ENCODE measurements around the gene FOXK2. TPM values are rescaled to one million over a fixed set of nuclear protein-coding genes. Genes with fewer than 3 reads are reported as not detected.

Gene FOXK2
- polyA plus RNA-seq, 4 donors: 11.6 to 25.9 (median 18.0) TPM

GRCh38 chr17:82601447-82602000, 82.0 kb downstream of the FOXK2 start:
- no peak for FAIRE-seq

GRCh38 chr17:82602487-82602886, 83.0 kb downstream of the FOXK2 start:
- no peaks in the 10 kb centered on the region for H3K4me1 ChIP-seq (ENCODE audit: control insufficient read depth in 3 of 3, insufficient read depth in 2 of 3, low read depth in 1 of 3, low read length in 2 of 3)
- no peak overlapping the region for H3K4me3 ChIP-seq (ENCODE audit: low read depth in 1 of 3, low read length in 3 of 3)
- H3K27ac ChIP-seq (ENCODE audit: low read depth in 1 of 3, low read length in 2 of 3): peak overlapping the region in 1 of 3 donors; percentile 46
- no peaks in the 10 kb centered on the region for H3K27me3 ChIP-seq (ENCODE audit: control insufficient read depth in 3 of 3, insufficient read depth in 3 of 3, low read length in 3 of 3)
- 82 to 91% (median 83%) methylated on average over 21 of the region's 21 CpGs for WGBS, 3 donors
- H3K36me3 ChIP-seq (ENCODE audit: control insufficient read depth in 3 of 3, insufficient read depth in 2 of 3, low read depth in 1 of 3, low read length in 3 of 3): peaks cover 10 to 83% (median 19%) of the 10 kb centered on the region in 3 donors
- DNase-seq (no peak), FAIRE-seq (no peak)
- H3K9me3 ChIP-seq (ENCODE audit: control insufficient read depth in 2 of 2, insufficient read depth in 1 of 2, low read depth in 1 of 2, low read length in 1 of 2): no peaks in the 10 kb centered on the region

More at GRCh38 chr17:82601447-82602000, 82.0 kb downstream of the FOXK2 start:
- DNase-seq: no peak
- H3K27ac ChIP-seq (ENCODE audit: low read depth in 1 of 3, low read length in 2 of 3): no peak overlapping the region
- H3K27me3 ChIP-seq (ENCODE audit: control insufficient read depth in 3 of 3, insufficient read depth in 3 of 3, low read length in 3 of 3): no peaks in the 10 kb centered on the region
- H3K9me3 ChIP-seq (ENCODE audit: control insufficient read depth in 2 of 2, insufficient read depth in 1 of 2, low read depth in 1 of 2, low read length in 1 of 2): no peaks in the 10 kb centered on the region
- WGBS, 3 donors: 96 to 97% (median 96%) methylated on average over 24 of the region's 24 CpGs
- H3K4me1 ChIP-seq (ENCODE audit: control insufficient read depth in 3 of 3, insufficient read depth in 2 of 3, low read depth in 1 of 3, low read length in 2 of 3): no peaks in the 10 kb centered on the region
- peaks cover 10 to 93% (median 19%) of the 10 kb centered on the region in 3 donors for H3K36me3 ChIP-seq (ENCODE audit: control insufficient read depth in 3 of 3, insufficient read depth in 2 of 3, low read depth in 1 of 3, low read length in 3 of 3)
- H3K4me3 ChIP-seq (ENCODE audit: low read depth in 1 of 3, low read length in 3 of 3): no peak overlapping the region

- Histone ChIP-seq H3K9me3 (ENCODE audit: control insufficient read depth in 2 of 2, insufficient read depth in 1 of 2, low read depth in 1 of 2, low read length in 1 of 2) (no peaks in the 10 kb centered on the region), H3K27me3 (ENCODE audit: control insufficient read depth in 3 of 3, insufficient read depth in 3 of 3, low read length in 3 of 3) (no peaks in the 10 kb centered on the region), H3K4me3 (ENCODE audit: low read depth in 1 of 3, low read length in 3 of 3) (no peak overlapping the region), H3K36me3 (ENCODE audit: control insufficient read depth in 3 of 3, insufficient read depth in 2 of 3, low read depth in 1 of 3, low read length in 3 of 3) (peaks cover 10 to 83% (median 19%) of the 10 kb centered on the region in 3 donors), H3K27ac (ENCODE audit: low read depth in 1 of 3, low read length in 2 of 3) (peak overlapping the region in 1 of 3 donors; percentile 75), H3K4me1 (ENCODE audit: control insufficient read depth in 3 of 3, insufficient read depth in 2 of 3, low read depth in 1 of 3, low read length in 2 of 3) (no peaks in the 10 kb centered on the region)
- 80 to 82% (median 81%) methylated on average over 20 of the region's 20 CpGs for WGBS, 3 donors
- DNase-seq: no peak
- no peak for FAIRE-seq
These were observed 83.6 kb downstream of the FOXK2 start for GRCh38 chr17:82602986-82603710.

- 43 to 53% (median 48%) methylated on average over 18 of the region's 18 CpGs for WGBS, 3 donors
- FAIRE-seq (no peak), DNase-seq (peak; percentile 83 to 84)
- H3K36me3 ChIP-seq (ENCODE audit: control insufficient read depth in 3 of 3, insufficient read depth in 2 of 3, low read depth in 1 of 3, low read length in 3 of 3): peaks cover 11 to 79% (median 19%) of the 10 kb centered on the region in 3 donors
- H3K4me3 ChIP-seq (ENCODE audit: low read depth in 1 of 3, low read length in 3 of 3): no peak overlapping the region
- H3K27me3 ChIP-seq (ENCODE audit: control insufficient read depth in 3 of 3, insufficient read depth in 3 of 3, low read length in 3 of 3): no peaks in the 10 kb centered on the region
- peak overlapping the region in 1 of 3 donors; percentile 75 for H3K27ac ChIP-seq (ENCODE audit: low read depth in 1 of 3, low read length in 2 of 3)
- no peaks in the 10 kb centered on the region for H3K9me3 ChIP-seq (ENCODE audit: control insufficient read depth in 2 of 2, insufficient read depth in 1 of 2, low read depth in 1 of 2, low read length in 1 of 2)
- H3K4me1 ChIP-seq (ENCODE audit: control insufficient read depth in 3 of 3, insufficient read depth in 2 of 3, low read depth in 1 of 3, low read length in 2 of 3): no peaks in the 10 kb centered on the region
These were observed 84.5 kb downstream of the FOXK2 start for GRCh38 chr17:82603981-82604448.

GRCh38 chr17:82604532-82604931, 85.0 kb downstream of the FOXK2 start:
- FAIRE-seq: no peak
- H3K4me3 ChIP-seq (ENCODE audit: low read depth in 1 of 3, low read length in 3 of 3): no peak overlapping the region

GRCh38 chr17:82605939-82606600, 86.5 kb downstream of the FOXK2 start:
- no peak overlapping the region for H3K4me3 ChIP-seq (ENCODE audit: low read depth in 1 of 3, low read length in 3 of 3)
- no peaks in the 10 kb centered on the region for H3K9me3 ChIP-seq (ENCODE audit: control insufficient read depth in 2 of 2, insufficient read depth in 1 of 2, low read depth in 1 of 2, low read length in 1 of 2)
- WGBS, 3 donors: 87 to 90% (median 89%) methylated on average over 16 of the region's 16 CpGs
- FAIRE-seq (no peak), DNase-seq (no peak)
- H3K36me3 ChIP-seq (ENCODE audit: control insufficient read depth in 3 of 3, insufficient read depth in 2 of 3, low read depth in 1 of 3, low read length in 3 of 3): peaks cover 11 to 74% (median 14%) of the 10 kb centered on the region in 3 donors
- H3K27me3 ChIP-seq (ENCODE audit: control insufficient read depth in 3 of 3, insufficient read depth in 3 of 3, low read length in 3 of 3): no peaks in the 10 kb centered on the region
- H3K4me1 ChIP-seq (ENCODE audit: control insufficient read depth in 3 of 3, insufficient read depth in 2 of 3, low read depth in 1 of 3, low read length in 2 of 3): no peaks in the 10 kb centered on the region
- H3K27ac ChIP-seq (ENCODE audit: low read depth in 1 of 3, low read length in 2 of 3): no peak overlapping the region

More at GRCh38 chr17:82604532-82604931, 85.0 kb downstream of the FOXK2 start:
- H3K36me3 ChIP-seq (ENCODE audit: control insufficient read depth in 3 of 3, insufficient read depth in 2 of 3, low read depth in 1 of 3, low read length in 3 of 3): peaks cover 11 to 77% (median 19%) of the 10 kb centered on the region in 3 donors
- H3K27ac ChIP-seq (ENCODE audit: low read depth in 1 of 3, low read length in 2 of 3): peak overlapping the region in 1 of 3 donors; percentile 46
- 94 to 98% (median 98%) methylated on average over 7 of the region's 7 CpGs for WGBS, 3 donors
- H3K9me3 ChIP-seq (ENCODE audit: control insufficient read depth in 2 of 2, insufficient read depth in 1 of 2, low read depth in 1 of 2, low read length in 1 of 2): no peaks in the 10 kb centered on the region
- no peaks in the 10 kb centered on the region for H3K27me3 ChIP-seq (ENCODE audit: control insufficient read depth in 3 of 3, insufficient read depth in 3 of 3, low read length in 3 of 3)
- DNase-seq: no peak
- no peaks in the 10 kb centered on the region for H3K4me1 ChIP-seq (ENCODE audit: control insufficient read depth in 3 of 3, insufficient read depth in 2 of 3, low read depth in 1 of 3, low read length in 2 of 3)

- Histone ChIP-seq H3K36me3 (ENCODE audit: control insufficient read depth in 3 of 3, insufficient read depth in 2 of 3, low read depth in 1 of 3, low read length in 3 of 3) (peaks cover 1 to 62% (median 10%) of the 10 kb centered on the region in 3 donors), H3K27ac (ENCODE audit: low read depth in 1 of 3, low read length in 2 of 3) (no peak overlapping the region), H3K4me3 (ENCODE audit: low read depth in 1 of 3, low read length in 3 of 3) (no peak overlapping the region), H3K27me3 (ENCODE audit: control insufficient read depth in 3 of 3, insufficient read depth in 3 of 3, low read length in 3 of 3) (no peaks in the 10 kb centered on the region), H3K9me3 (ENCODE audit: control insufficient read depth in 2 of 2, insufficient read depth in 1 of 2, low read depth in 1 of 2, low read length in 1 of 2) (no peaks in the 10 kb centered on the region), H3K4me1 (ENCODE audit: control insufficient read depth in 3 of 3, insufficient read depth in 2 of 3, low read depth in 1 of 3, low read length in 2 of 3) (no peaks in the 10 kb centered on the region)
- WGBS, 3 donors: 67 to 85% (median 81%) methylated on average over 5 of the region's 5 CpGs
- DNase-seq (no peak), FAIRE-seq (no peak)
These were observed 89.3 kb downstream of the FOXK2 start for GRCh38 chr17:82608816-82609215.

- DNase-seq: no peak
- Histone ChIP-seq H3K36me3 (ENCODE audit: control insufficient read depth in 3 of 3, insufficient read depth in 2 of 3, low read depth in 1 of 3, low read length in 3 of 3) (peaks cover 1 to 60% (median 8%) of the 10 kb centered on the region in 3 donors), H3K4me3 (ENCODE audit: low read depth in 1 of 3, low read length in 3 of 3) (no peak overlapping the region), H3K4me1 (ENCODE audit: control insufficient read depth in 3 of 3, insufficient read depth in 2 of 3, low read depth in 1 of 3, low read length in 2 of 3) (no peaks in the 10 kb centered on the region), H3K27me3 (ENCODE audit: control insufficient read depth in 3 of 3, insufficient read depth in 3 of 3, low read length in 3 of 3) (no peaks in the 10 kb centered on the region), H3K9me3 (ENCODE audit: control insufficient read depth in 2 of 2, insufficient read depth in 1 of 2, low read depth in 1 of 2, low read length in 1 of 2) (no peaks in the 10 kb centered on the region), H3K27ac (ENCODE audit: low read depth in 1 of 3, low read length in 2 of 3) (no peak overlapping the region)
- no peak for FAIRE-seq
- 86 to 91% (median 91%) methylated on average over 4 of the region's 4 CpGs for WGBS, 3 donors
These were observed 90.1 kb downstream of the FOXK2 start for GRCh38 chr17:82609655-82610054.
